OCI-LY7 (cell line): ENCODE data around the gene TMEM204. TPM values are rescaled to one million over a fixed set of nuclear protein-coding genes. Genes with fewer than 3 reads are reported as not detected.

Source experiments
- BruUV-seq: library from RNA; stranded (reverse); fragments of 400-500 nt; replicated peaks from 2 replicates; lab custom pipeline; 2021; lab: Mats Ljungman, UMichigan
- CTCF ChIA-PET: fragments of 300-600 bp; sonication (Branson Sonifier 250); formaldehyde crosslinking; loops from one replicate; lab custom pipeline; 2022; ENCODE audit warnings: antibody characterized with exemption; ENCODE audit not compliant: unreplicated experiment; lab: Charles Lee
- POLR2A ChIA-PET: fragments of 300-600 bp; sonication (Branson Sonifier 250); formaldehyde crosslinking; loops from one replicate; lab custom pipeline; 2022; ENCODE audit warnings: antibody characterized with exemption; lab: Charles Lee
- DNase-seq: peaks from one replicate; pipeline ENCODE4 v3.0.0-alpha.2; 2015; ENCODE audit warnings: low spot score
- H2AFZ ChIP-seq: fragments of 200-600 bp; sonication (generic), shearing (Covaris generic); 2 replicates; pipeline ENCODE4 v1.6.1; 2014; ENCODE audit warnings: mild to moderate bottlenecking, antibody characterized with exemption, low read length, moderate library complexity
- H3K27ac ChIP-seq: fragments of 200-600 bp; sonication (generic); 2 replicates; pipeline ENCODE4 v1.5.1; 2014; ENCODE audit warnings: mixed run types, low read depth, mild to moderate bottlenecking, moderate library complexity, low read length, inconsistent platforms; ENCODE audit not compliant: poor library complexity, severe bottlenecking
- H3K36me3 ChIP-seq: fragments of 200-600 bp; sonication (generic); 2 replicates; pipeline ENCODE4 v1.6.1; 2014; ENCODE audit warnings: mild to moderate bottlenecking, antibody characterized with exemption, low read length, moderate library complexity, mixed read lengths; ENCODE audit not compliant: insufficient read depth
- H3K4me1 ChIP-seq: fragments of 200-600 bp; sonication (generic); 2 replicates; pipeline ENCODE4 v1.5.1; 2014; ENCODE audit warnings: mild to moderate bottlenecking, low read length; ENCODE audit not compliant: insufficient read depth, poor library complexity, severe bottlenecking
- H3K4me2 ChIP-seq: fragments of 200-600 bp; sonication (generic); 2 replicates; pipeline ENCODE4 v1.6.1; 2014; ENCODE audit warnings: mild to moderate bottlenecking, low read length
- H3K4me3 ChIP-seq: fragments of 200-600 bp; sonication (generic); 2 replicates; pipeline ENCODE4 v1.5.1; 2014; ENCODE audit warnings: mild to moderate bottlenecking, low read depth, low read length; ENCODE audit not compliant: poor library complexity, severe bottlenecking
- H3K79me2 ChIP-seq: fragments of 200-600 bp; sonication (generic); 2 replicates; pipeline ENCODE4 v1.6.1; 2016; ENCODE audit warnings: low read depth, mild to moderate bottlenecking, low read length, moderate library complexity, mixed read lengths; ENCODE audit not compliant: insufficient read depth
- H3K9me2 ChIP-seq: fragments of 200-600 bp; sonication (generic); 2 replicates; pipeline ENCODE4 v1.6.1; 2016; ENCODE audit warnings: mild to moderate bottlenecking, low read length, mixed read lengths; ENCODE audit not compliant: insufficient read depth
- H3K9me3 ChIP-seq: fragments of 200-600 bp; sonication (generic); 2 replicates; pipeline ENCODE4 v1.6.1; 2014; ENCODE audit warnings: mild to moderate bottlenecking, mixed run types, low read length, mixed read lengths
- H4K20me1 ChIP-seq: fragments of 200-600 bp; sonication (generic); 2 replicates; pipeline ENCODE4 v1.6.1; 2014; ENCODE audit warnings: mild to moderate bottlenecking, antibody characterized with exemption, low read length, moderate library complexity, mixed read lengths; ENCODE audit not compliant: insufficient read depth
- CTCF ChIP-seq: fragments of 200-600 bp; sonication (generic); conservative IDR thresholded peaks from 2 replicates; pipeline ENCODE4 v1.5.1; 2014; ENCODE audit warnings: mild to moderate bottlenecking, antibody characterized with exemption, low read length, moderate library complexity, mixed read lengths
- EZH2phosphoT487 ChIP-seq: fragments of 200-600 bp; sonication (generic); IDR thresholded peaks from 2 replicates; pipeline ENCODE4 v1.6.1; 2018; ENCODE audit warnings: low read depth, borderline replicate concordance, mild to moderate bottlenecking, mixed run types, antibody characterized with exemption, low read length, moderate library complexity, mixed read lengths
- intact Hi-C: fragments of 100-400 bp; cut with micrococcal nuclease; formaldehyde crosslinking; loops from one replicate; pipeline ENCODE4 v1.10.0; 2022; ENCODE audit not compliant: unreplicated experiment
- total RNA-seq, 2 experiments: library from RNA; depleted of rRNA in 1 of 2; stranded (reverse); fragments of >200 nt in 1 of 2; shearing (Covaris generic) in 1 of 2; gene quantifications; 2 replicates each; pipeline ENCODE4 v1.2.3, GENCODE V29; 2014 to 2022

TMEM204 gene
- total RNA-seq, 2 experiments from 2014 or later, result not detected

- no peaks in the 10 kb centered on the region for H4K20me1 ChIP-seq
- no peaks in the 10 kb centered on the region for H3K79me2 ChIP-seq
- H3K4me2 ChIP-seq, result no peak overlapping the region
- BruUV-seq, result no TSS peak
- H3K27ac ChIP-seq, result no peak overlapping the region
- no peak for DNase-seq
- intact Hi-C loops, result no loop called here
- no peak for TF ChIP-seq CTCF
- no peak for TF ChIP-seq EZH2phosphoT487
- no peaks in the 10 kb centered on the region for H3K9me2 ChIP-seq
- H3K9me3 ChIP-seq, result no peaks in the 10 kb centered on the region
- no peaks in the 10 kb centered on the region for H3K4me1 ChIP-seq
- ChIA-PET POLR2A (no interaction called here), CTCF (no interaction called here)
- no peaks in the 10 kb centered on the region for H3K36me3 ChIP-seq
- no peak overlapping the region for H2AFZ ChIP-seq
- no peak overlapping the region for H3K4me3 ChIP-seq
Measured at GRCh38 chr16:1537763-1538289, 4.4 kb downstream of the TMEM204 start.

DNA sequence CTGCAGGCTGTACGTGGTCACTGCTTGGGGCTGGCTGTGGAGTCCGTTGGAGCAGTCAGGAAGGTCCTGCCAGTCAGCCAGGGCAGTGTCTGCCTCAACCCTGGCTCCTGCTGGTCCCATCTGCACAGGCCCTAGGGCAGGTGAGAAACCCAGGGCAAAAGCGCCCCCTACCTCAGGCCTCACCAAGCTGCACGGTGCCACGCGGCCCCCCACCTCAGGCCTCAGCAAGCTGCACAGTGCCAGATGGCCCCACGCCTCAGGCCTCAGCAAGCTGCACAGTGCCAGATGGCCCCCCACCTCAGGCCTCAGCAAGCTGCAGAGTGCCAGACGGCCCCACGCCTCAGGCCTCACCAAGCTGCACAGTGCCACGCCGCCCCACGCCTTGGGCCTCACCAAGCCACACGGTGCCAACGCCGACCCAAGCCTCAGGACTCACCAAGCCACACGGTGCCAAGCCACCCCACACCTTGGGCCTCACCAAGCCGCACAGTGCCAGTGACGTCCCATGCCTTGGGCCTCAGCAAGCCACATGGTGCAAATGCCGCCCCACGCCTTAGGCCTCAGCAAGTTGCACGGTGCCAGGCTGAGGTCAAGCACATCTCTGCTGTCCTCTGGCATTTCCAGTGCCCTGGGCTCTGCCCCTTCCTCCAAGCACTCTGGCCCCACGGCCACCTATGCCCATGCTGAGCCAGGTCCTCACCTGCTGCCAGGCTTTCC is 5.5 kb downstream of the TMEM204 start:
- no peaks in the 10 kb centered on the region for H3K9me3 ChIP-seq
- intact Hi-C loops, result no loop called here
- H3K4me1 ChIP-seq, result no peaks in the 10 kb centered on the region
- H3K36me3 ChIP-seq, result no peaks in the 10 kb centered on the region
- H3K4me3 ChIP-seq, result no peak overlapping the region
- H2AFZ ChIP-seq, result no peak overlapping the region
- peak; percentile 35 for DNase-seq
- no peaks in the 10 kb centered on the region for H3K9me2 ChIP-seq
- no peaks in the 10 kb centered on the region for H3K79me2 ChIP-seq
- H4K20me1 ChIP-seq, result no peaks in the 10 kb centered on the region
- ChIA-PET POLR2A (no interaction called here), CTCF (no interaction called here)
- H3K27ac ChIP-seq, result no peak overlapping the region
- no peak overlapping the region for H3K4me2 ChIP-seq
- TF ChIP-seq CTCF (peak; percentile 62), EZH2phosphoT487 (no peak)
- no TSS peak for BruUV-seq
